ENCODE results near the gene HS6ST3.

HS6ST3 gene

GRCh38 chr13:96720446-96720845 is 630.5 kb downstream of the HS6ST3 start:
- no peak for TF ChIP-seq TAF1 (IDR thresholded peaks at IDR 0.05; ENCODE audit: low read depth)
- no peak for TF ChIP-seq RAD21 (IDR thresholded peaks at IDR 0.05; ENCODE audit: low read depth)
- no peak for TF ChIP-seq TEAD4 (IDR thresholded peaks at IDR 0.05)
- no peak for TF ChIP-seq USF1 (IDR thresholded peaks at IDR 0.05)
- TF ChIP-seq MAX (IDR thresholded peaks at IDR 0.05), result no peak
- no peak for TF ChIP-seq CREB1 (IDR thresholded peaks at IDR 0.05; ENCODE audit: low read depth)
- no peak for TF ChIP-seq NFIC (IDR thresholded peaks at IDR 0.05)

DNA sequence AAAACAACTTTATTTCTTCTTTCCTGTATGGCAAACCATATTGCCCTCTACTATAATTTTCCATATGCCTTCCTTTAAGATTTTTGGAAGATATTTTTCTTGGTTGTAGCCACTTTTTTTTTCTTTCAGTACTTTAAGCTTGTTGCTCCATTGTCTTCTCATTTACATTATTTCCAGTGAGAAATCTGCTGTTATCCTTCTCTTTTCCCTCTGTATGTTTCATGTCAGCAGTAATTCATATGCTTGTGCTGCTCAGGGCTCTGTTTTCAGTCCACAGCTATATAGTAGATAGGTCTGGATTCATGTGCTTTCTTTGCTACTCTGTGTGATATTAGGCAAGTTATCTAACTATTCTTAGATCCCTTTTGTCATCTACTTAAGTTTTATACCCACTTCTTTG is 636.7 kb downstream of the HS6ST3 start:
- TF ChIP-seq CEBPB (IDR thresholded peaks at IDR 0.05), result no peak
- TF ChIP-seq RAD21 (IDR thresholded peaks at IDR 0.05; ENCODE audit: low read depth), result no peak
- TF ChIP-seq TEAD4 (IDR thresholded peaks at IDR 0.05), result no peak
- no peak for TF ChIP-seq MAX (IDR thresholded peaks at IDR 0.05)
- no peak for TF ChIP-seq TAF1 (IDR thresholded peaks at IDR 0.05; ENCODE audit: low read depth)
- TF ChIP-seq NFIC (IDR thresholded peaks at IDR 0.05), result no peak
- TF ChIP-seq ZBTB7A (IDR thresholded peaks at IDR 0.05; ENCODE audit: low read depth), result no peak
- TF ChIP-seq TCF12 (IDR thresholded peaks at IDR 0.05; ENCODE audit: low read depth), result no peak
- TF ChIP-seq EP300 (IDR thresholded peaks at IDR 0.05; ENCODE audit: borderline replicate concordance), result no peak
- TF ChIP-seq REST (IDR thresholded peaks at IDR 0.05; ENCODE audit: low read depth), result no peak
- TF ChIP-seq YY1 (IDR thresholded peaks at IDR 0.05; ENCODE audit: low read depth), result no peak
- no peak for TF ChIP-seq EGR1 (IDR thresholded peaks at IDR 0.05)
- no peak for TF ChIP-seq USF1 (IDR thresholded peaks at IDR 0.05)
- TF ChIP-seq CREB1 (IDR thresholded peaks at IDR 0.05; ENCODE audit: low read depth), result no peak
- TF ChIP-seq FOXM1 (IDR thresholded peaks at IDR 0.05; ENCODE audit: borderline replicate concordance, low read depth), result no peak

DNA sequence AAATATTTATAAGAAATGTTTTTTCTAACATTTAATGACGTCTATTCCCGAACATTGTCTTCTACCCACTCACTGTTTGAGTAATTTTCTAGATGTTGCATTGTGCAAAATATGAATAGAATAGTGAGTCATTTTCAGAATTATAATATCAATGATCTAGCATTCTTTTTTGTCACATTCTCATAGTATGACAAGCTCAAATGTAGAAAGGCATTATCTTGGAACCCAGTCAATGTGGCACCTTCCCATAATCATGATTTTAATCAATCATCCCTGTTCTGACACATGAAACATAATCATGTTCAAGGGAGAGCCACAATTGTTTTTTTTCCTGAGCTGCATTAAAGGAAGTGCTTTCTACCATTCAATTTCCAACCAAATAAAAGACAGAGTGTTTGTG is 638.6 kb downstream of the HS6ST3 start:
- TF ChIP-seq TEAD4 (IDR thresholded peaks at IDR 0.05) (no peak), RAD21 (IDR thresholded peaks at IDR 0.05; ENCODE audit: low read depth) (no peak), MAX (IDR thresholded peaks at IDR 0.05) (no peak), USF1 (IDR thresholded peaks at IDR 0.05) (no peak)

- TF ChIP-seq CEBPB (IDR thresholded peaks at IDR 0.05) (no peak), REST (IDR thresholded peaks at IDR 0.05; ENCODE audit: low read depth) (no peak), ZBTB7A (IDR thresholded peaks at IDR 0.05; ENCODE audit: low read depth) (no peak), USF1 (IDR thresholded peaks at IDR 0.05) (no peak), MAX (IDR thresholded peaks at IDR 0.05) (no peak), RAD21 (IDR thresholded peaks at IDR 0.05; ENCODE audit: low read depth) (no peak)
Observed at GRCh38 chr13:96730676-96731075, 640.8 kb downstream of the HS6ST3 start.

GRCh38 chr13:96734499-96734898 is 644.6 kb downstream of the HS6ST3 start:
- TF ChIP-seq YY1 (IDR thresholded peaks at IDR 0.05; ENCODE audit: low read depth) (no peak), REST (IDR thresholded peaks at IDR 0.05; ENCODE audit: low read depth) (no peak), CREB1 (IDR thresholded peaks at IDR 0.05; ENCODE audit: low read depth) (no peak), TAF1 (IDR thresholded peaks at IDR 0.05; ENCODE audit: low read depth) (no peak), ZBTB7A (IDR thresholded peaks at IDR 0.05; ENCODE audit: low read depth) (no peak), RAD21 (IDR thresholded peaks at IDR 0.05; ENCODE audit: low read depth) (no peak), FOXM1 (IDR thresholded peaks at IDR 0.05; ENCODE audit: borderline replicate concordance, low read depth) (no peak), CEBPB (IDR thresholded peaks at IDR 0.05) (no peak), EP300 (IDR thresholded peaks at IDR 0.05; ENCODE audit: borderline replicate concordance) (no peak), USF1 (IDR thresholded peaks at IDR 0.05) (no peak), NFIC (IDR thresholded peaks at IDR 0.05) (no peak)
